ENCODE data around the gene CACUL1. TPM values are rescaled to one million over a fixed set of nuclear protein-coding genes. Genes with fewer than 3 reads are reported as not detected.

Gene CACUL1
- total and polyA plus RNA-seq, 2 donors from 2014 or later: 5.3 to 39.3 TPM

- no peak for FAIRE-seq
- Histone ChIP-seq H3K9ac (ENCODE audit: low read length in 3 of 3) (no peak overlapping the region), H3K4me3 (ENCODE audit: low read length in 3 of 3) (no peak overlapping the region), H3K27ac (ENCODE audit: low read depth in 2 of 2, low read length in 2 of 2) (no peak overlapping the region), H3K9me3 (ENCODE audit: control insufficient read depth in 2 of 3, insufficient read depth in 1 of 3, low read length in 3 of 3) (no peaks in the 10 kb centered on the region), H3K4me1 (ENCODE audit: control insufficient read depth in 2 of 3, insufficient read depth in 2 of 3, low read depth in 1 of 3, low read length in 3 of 3) (peaks cover 0 to 10% (median 3%) of the 10 kb centered on the region in 3 donors), H3K27me3 (ENCODE audit: control insufficient read depth, insufficient read depth, low read length) (no peaks in the 10 kb centered on the region), H3K36me3 (ENCODE audit: control insufficient read depth in 2 of 3, insufficient read depth in 3 of 3, low read length in 3 of 3) (no peaks in the 10 kb centered on the region)
- intact Hi-C loops (cut with DNase I): no loop called here
- DNase-seq: no peak
- TF ChIP-seq CTCF (IDR thresholded peaks at IDR 0.05; ENCODE audit: borderline replicate concordance, extremely low read depth, insufficient read depth): no peak
These were observed 12.7 kb upstream of the CACUL1 start for GRCh38 chr10:118767297-118768040.

GRCh38 chr10:118764195-118764594, 9.4 kb upstream of the CACUL1 start:
- Histone ChIP-seq H3K36me3 (ENCODE audit: control insufficient read depth in 2 of 3, insufficient read depth in 3 of 3, low read length in 3 of 3) (no peaks in the 10 kb centered on the region), H3K27me3 (ENCODE audit: control insufficient read depth, insufficient read depth, low read length) (no peaks in the 10 kb centered on the region), H3K9ac (ENCODE audit: low read length in 3 of 3) (no peak overlapping the region), H3K27ac (ENCODE audit: low read depth in 2 of 2, low read length in 2 of 2) (no peak overlapping the region), H3K4me3 (ENCODE audit: low read length in 3 of 3) (no peak overlapping the region), H3K4me1 (ENCODE audit: control insufficient read depth in 2 of 3, insufficient read depth in 2 of 3, low read depth in 1 of 3, low read length in 3 of 3) (peaks cover 0 to 10% (median 3%) of the 10 kb centered on the region in 3 donors), H3K9me3 (ENCODE audit: control insufficient read depth in 2 of 3, insufficient read depth in 1 of 3, low read length in 3 of 3) (no peaks in the 10 kb centered on the region)
- FAIRE-seq: no peak
- no peak for TF ChIP-seq CTCF (IDR thresholded peaks at IDR 0.05; ENCODE audit: borderline replicate concordance, extremely low read depth, insufficient read depth)
- intact Hi-C loops (cut with DNase I): no loop called here
- DNase-seq: peak in 1 of 5 donors; percentile 25

GRCh38 chr10:118763202-118763988, 8.6 kb upstream of the CACUL1 start:
- Histone ChIP-seq H3K27ac (ENCODE audit: low read depth in 2 of 2, low read length in 2 of 2) (no peak overlapping the region), H3K27me3 (ENCODE audit: control insufficient read depth, insufficient read depth, low read length) (no peaks in the 10 kb centered on the region), H3K9ac (ENCODE audit: low read length in 3 of 3) (no peak overlapping the region), H3K9me3 (ENCODE audit: control insufficient read depth in 2 of 3, insufficient read depth in 1 of 3, low read length in 3 of 3) (no peaks in the 10 kb centered on the region), H3K4me3 (ENCODE audit: low read length in 3 of 3) (no peak overlapping the region), H3K4me1 (ENCODE audit: control insufficient read depth in 2 of 3, insufficient read depth in 2 of 3, low read depth in 1 of 3, low read length in 3 of 3) (peaks cover 0 to 10% (median 3%) of the 10 kb centered on the region in 3 donors), H3K36me3 (ENCODE audit: control insufficient read depth in 2 of 3, insufficient read depth in 3 of 3, low read length in 3 of 3) (no peaks in the 10 kb centered on the region)
- TF ChIP-seq CTCF (IDR thresholded peaks at IDR 0.05; ENCODE audit: borderline replicate concordance, extremely low read depth, insufficient read depth): no peak
- peak in 4 of 5 donors; percentile 60 to 94 (median 80) for DNase-seq
- intact Hi-C loops (cut with DNase I): no loop called here
- no peak for FAIRE-seq
